HepG2 (cell line): ENCODE measurements around the gene SHPK. TPM values are rescaled to one million over a fixed set of nuclear protein-coding genes. Genes with fewer than 3 reads are reported as not detected.

Experiments used
- BCL6 ChIP-seq: IDR thresholded peaks from 2 replicates; pipeline ENCODE4 v1.6.1; 2016; ENCODE audit warnings: missing genetic modification reagents, missing compliant biosample characterization
- BRD4 ChIP-seq: sonication (generic); formaldehyde crosslinking; IDR thresholded peaks from 2 replicates; pipeline ENCODE4 v1.4.0; 2020; ENCODE audit warnings: missing genetic modification reagents
- CERS6 ChIP-seq: sonication (generic); formaldehyde crosslinking; IDR thresholded peaks from 2 replicates; pipeline ENCODE4 v1.5.0; 2020; ENCODE audit warnings: missing genetic modification reagents
- KLF12 ChIP-seq: sonication (generic); formaldehyde crosslinking; IDR thresholded peaks from 2 replicates; pipeline ENCODE4 v1.4.0; 2020; ENCODE audit warnings: missing genetic modification reagents, borderline replicate concordance
- SAFB2 ChIP-seq: sonication (generic); formaldehyde crosslinking; IDR thresholded peaks from 2 replicates; pipeline ENCODE4 v1.5.1; 2020; ENCODE audit warnings: missing genetic modification reagents, low read depth, mild to moderate bottlenecking, borderline replicate concordance
- SP1 ChIP-seq, 2 experiments: fragments of 450-650 bp in 1 of 2; sonication (generic) in 1 of 2; formaldehyde crosslinking in 1 of 2; IDR thresholded peaks; 2 replicates each; pipeline versions ENCODE4 v1.4.0 to v1.6.1; 2016 to 2020; ENCODE audit warnings: missing genetic modification reagents in 1 of 2
- TARDBP ChIP-seq: sonication (generic); formaldehyde crosslinking; IDR thresholded peaks from 2 replicates; pipeline ENCODE4 v1.8.0; 2022; ENCODE audit warnings: mild to moderate bottlenecking, missing genetic modification reagents
- TRAFD1 ChIP-seq: sonication (generic); formaldehyde crosslinking; IDR thresholded peaks from 2 replicates; pipeline ENCODE4 v1.5.1; 2020; ENCODE audit warnings: missing genetic modification reagents, mild to moderate bottlenecking, borderline replicate concordance
- ZBTB7B ChIP-seq: sonication (generic); formaldehyde crosslinking; IDR thresholded peaks from 2 replicates; pipeline ENCODE4 v1.4.0; 2020; ENCODE audit warnings: missing genetic modification reagents
- ZEB1 ChIP-seq: IDR thresholded peaks from 2 replicates; pipeline ENCODE4 v1.6.1; 2012; ENCODE audit warnings: mild to moderate bottlenecking, low read depth, inconsistent platforms; ENCODE audit not compliant: insufficient replicate concordance
- ZNF138 ChIP-seq: sonication (generic); formaldehyde crosslinking; IDR thresholded peaks from 2 replicates; pipeline ENCODE4 v1.5.0; 2020; ENCODE audit warnings: mild to moderate bottlenecking, low read depth, missing genetic modification reagents
- ZNF652 ChIP-seq: IDR thresholded peaks from 2 replicates; pipeline ENCODE4 v1.6.1; 2016; ENCODE audit warnings: low read depth, borderline replicate concordance
- ZNF720 ChIP-seq: sonication (generic); formaldehyde crosslinking; IDR thresholded peaks from 2 replicates; pipeline ENCODE4 v1.4.0; 2020; ENCODE audit warnings: missing genetic modification reagents
- ZNF782 ChIP-seq: sonication (generic); formaldehyde crosslinking; IDR thresholded peaks from 2 replicates; pipeline ENCODE4 v1.4.0; 2020; ENCODE audit warnings: missing genetic modification reagents, mild to moderate bottlenecking, borderline replicate concordance
- polyA plus RNA-seq, 8 experiments: library from polyadenylated mRNA; depleted of rRNA in 3 of 8; stranded (reverse) in 7 of 8; unstranded in 1 of 8; fragments of >200 nt; fragmentation: Illumina TruSeq in 4 of 8; extraction: Trizol in 4 of 8; gene quantifications; 2 replicates each; pipeline versions ENCODE4 v1.2.1 to v1.2.3, GENCODE V29; 2011 to 2016; ENCODE audit warnings: low read depth in 4 of 8, missing spikeins in 1 of 8, mixed read lengths in 1 of 8; ENCODE audit not compliant: insufficient read depth in 1 of 8
- total RNA-seq, 5 experiments: library from RNA; depleted of rRNA; stranded (reverse); fragments of >200 nt; fragmentation: Illumina TruSeq; extraction: Trizol; gene quantifications; 2 replicates each; pipeline ENCODE4 v1.2.3, GENCODE V29; 2016; ENCODE audit warnings: low read depth in 1 of 5
- TF ChIP-seq, protein P1 (sequence below): sonication (generic); formaldehyde crosslinking; IDR thresholded peaks from 2 replicates; pipeline ENCODE4 v1.5.0; 2020; ENCODE audit warnings: mild to moderate bottlenecking, missing genetic modification reagents, borderline replicate concordance
- TF ChIP-seq, protein P2 (sequence below): sonication (generic); formaldehyde crosslinking; conservative IDR thresholded peaks from 2 replicates; pipeline ENCODE4 v1.4.0; 2020; ENCODE audit warnings: mild to moderate bottlenecking, missing genetic modification reagents, moderate library complexity
- TF ChIP-seq, protein P3 (sequence below): IDR thresholded peaks from 2 replicates; pipeline ENCODE4 v1.6.1; 2016; ENCODE audit warnings: mild to moderate bottlenecking, missing biosample characterization, missing genetic modification reagents
- TF ChIP-seq, protein P4 (sequence below), 2 experiments: sonication (generic) in 1 of 2; formaldehyde crosslinking in 1 of 2; IDR thresholded peaks; 2 replicates each; pipeline versions ENCODE4 v1.4.0 to v1.6.1; 2018 to 2020; ENCODE audit warnings: missing genetic modification reagents in 2 of 2, borderline replicate concordance in 1 of 2, low read depth in 1 of 2, mild to moderate bottlenecking in 1 of 2, missing biosample characterization in 1 of 2

Gene SHPK
- total and polyA plus RNA-seq, 2 of the 13 experiments (the other 11 are each of a cell fraction or from before 2014, with no cell fraction given) = 16.2 to 30.9 TPM

DNA sequence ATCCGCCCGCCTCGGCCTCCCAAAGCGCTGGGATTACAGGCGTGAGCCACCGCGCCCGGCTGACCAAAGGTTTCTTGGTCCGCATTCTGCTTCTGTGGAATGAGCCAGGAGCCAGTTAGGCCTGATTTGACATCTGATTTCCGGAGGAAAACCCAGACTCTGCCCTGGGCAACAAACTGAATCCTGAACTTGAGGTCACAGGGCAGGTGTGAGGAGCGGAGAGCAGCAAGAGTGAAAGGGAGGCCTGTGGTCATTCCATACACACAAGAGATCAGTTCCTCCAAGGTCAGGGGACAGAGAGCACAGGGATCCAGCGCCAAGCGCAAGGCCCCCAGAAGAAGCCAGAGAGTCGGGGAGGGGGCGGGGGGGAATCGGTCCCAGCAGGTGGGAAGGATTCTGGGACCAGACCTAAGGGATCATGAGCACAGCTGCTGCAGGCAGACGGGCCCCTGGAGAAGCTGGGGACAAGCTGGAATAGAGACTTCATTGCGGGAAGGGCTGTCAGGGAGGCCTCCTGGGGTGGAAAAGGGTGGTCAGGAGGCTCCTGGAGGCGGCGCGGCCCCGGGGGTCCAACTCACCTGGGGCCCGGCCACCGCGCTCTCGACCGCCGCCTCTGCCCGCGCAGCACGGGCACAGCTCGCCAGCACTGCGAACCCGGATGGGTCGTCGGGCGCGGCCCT lies 436 bp downstream of the SHPK start (continued):
- TF ChIP-seq, protein P1, sequence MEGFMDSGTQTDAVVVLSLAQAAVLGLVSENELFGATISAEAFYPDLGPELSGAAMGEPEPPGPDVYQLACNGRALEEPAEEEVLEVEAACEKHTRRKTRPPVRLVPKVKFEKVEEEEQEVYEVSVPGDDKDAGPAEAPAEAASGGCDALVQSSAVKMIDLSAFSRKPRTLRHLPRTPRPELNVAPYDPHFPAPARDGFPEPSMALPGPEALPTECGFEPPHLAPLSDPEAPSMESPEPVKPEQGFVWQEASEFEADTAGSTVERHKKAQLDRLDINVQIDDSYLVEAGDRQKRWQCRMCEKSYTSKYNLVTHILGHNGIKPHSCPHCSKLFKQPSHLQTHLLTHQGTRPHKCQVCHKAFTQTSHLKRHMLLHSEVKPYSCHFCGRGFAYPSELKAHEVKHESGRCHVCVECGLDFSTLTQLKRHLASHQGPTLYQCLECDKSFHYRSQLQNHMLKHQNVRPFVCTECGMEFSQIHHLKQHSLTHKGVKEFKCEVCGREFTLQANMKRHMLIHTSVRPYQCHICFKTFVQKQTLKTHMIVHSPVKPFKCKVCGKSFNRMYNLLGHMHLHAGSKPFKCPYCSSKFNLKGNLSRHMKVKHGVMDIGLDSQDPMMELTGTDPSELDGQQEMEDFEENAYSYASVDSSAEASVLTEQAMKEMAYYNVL (CRISPR knock-in tag) = 0 out of 2 replicates have a peak, but pooled peaks have one; percentile 19
- no peak for TF ChIP-seq ZNF782 (CRISPR knock-in tag)
- TF ChIP-seq ZEB1 = no peak
- TF ChIP-seq KLF12 (CRISPR knock-in tag) = no peak
- TF ChIP-seq, protein P2, sequence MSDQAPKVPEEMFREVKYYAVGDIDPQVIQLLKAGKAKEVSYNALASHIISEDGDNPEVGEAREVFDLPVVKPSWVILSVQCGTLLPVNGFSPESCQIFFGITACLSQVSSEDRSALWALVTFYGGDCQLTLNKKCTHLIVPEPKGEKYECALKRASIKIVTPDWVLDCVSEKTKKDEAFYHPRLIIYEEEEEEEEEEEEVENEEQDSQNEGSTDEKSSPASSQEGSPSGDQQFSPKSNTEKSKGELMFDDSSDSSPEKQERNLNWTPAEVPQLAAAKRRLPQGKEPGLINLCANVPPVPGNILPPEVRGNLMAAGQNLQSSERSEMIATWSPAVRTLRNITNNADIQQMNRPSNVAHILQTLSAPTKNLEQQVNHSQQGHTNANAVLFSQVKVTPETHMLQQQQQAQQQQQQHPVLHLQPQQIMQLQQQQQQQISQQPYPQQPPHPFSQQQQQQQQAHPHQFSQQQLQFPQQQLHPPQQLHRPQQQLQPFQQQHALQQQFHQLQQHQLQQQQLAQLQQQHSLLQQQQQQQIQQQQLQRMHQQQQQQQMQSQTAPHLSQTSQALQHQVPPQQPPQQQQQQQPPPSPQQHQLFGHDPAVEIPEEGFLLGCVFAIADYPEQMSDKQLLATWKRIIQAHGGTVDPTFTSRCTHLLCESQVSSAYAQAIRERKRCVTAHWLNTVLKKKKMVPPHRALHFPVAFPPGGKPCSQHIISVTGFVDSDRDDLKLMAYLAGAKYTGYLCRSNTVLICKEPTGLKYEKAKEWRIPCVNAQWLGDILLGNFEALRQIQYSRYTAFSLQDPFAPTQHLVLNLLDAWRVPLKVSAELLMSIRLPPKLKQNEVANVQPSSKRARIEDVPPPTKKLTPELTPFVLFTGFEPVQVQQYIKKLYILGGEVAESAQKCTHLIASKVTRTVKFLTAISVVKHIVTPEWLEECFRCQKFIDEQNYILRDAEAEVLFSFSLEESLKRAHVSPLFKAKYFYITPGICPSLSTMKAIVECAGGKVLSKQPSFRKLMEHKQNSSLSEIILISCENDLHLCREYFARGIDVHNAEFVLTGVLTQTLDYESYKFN = peak; percentile 46
- no peak for TF ChIP-seq SP1 (IDR thresholded peaks at IDR 0.05)
- no peak for TF ChIP-seq SP1 (CRISPR knock-in tag; IDR thresholded peaks at IDR 0.05)
- no peak for TF ChIP-seq ZNF652 (CRISPR knock-in tag)
- TF ChIP-seq TARDBP (CRISPR knock-in tag) = peak; percentile 57
- no peak; the same call in 1 of the 2 replicates for TF ChIP-seq ZBTB7B (CRISPR knock-in tag)
- TF ChIP-seq, protein P3, sequence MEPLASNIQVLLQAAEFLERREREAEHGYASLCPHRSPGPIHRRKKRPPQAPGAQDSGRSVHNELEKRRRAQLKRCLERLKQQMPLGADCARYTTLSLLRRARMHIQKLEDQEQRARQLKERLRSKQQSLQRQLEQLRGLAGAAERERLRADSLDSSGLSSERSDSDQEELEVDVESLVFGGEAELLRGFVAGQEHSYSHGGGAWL (CRISPR knock-in tag) = no peak
- no peak for TF ChIP-seq ZNF720 (CRISPR knock-in tag)
- TF ChIP-seq BRD4 = no peak; the same call in 1 of the 2 replicates
- no peak for TF ChIP-seq SAFB2
- no peak for TF ChIP-seq CERS6 (CRISPR knock-in tag)
- TF ChIP-seq, protein P4, sequence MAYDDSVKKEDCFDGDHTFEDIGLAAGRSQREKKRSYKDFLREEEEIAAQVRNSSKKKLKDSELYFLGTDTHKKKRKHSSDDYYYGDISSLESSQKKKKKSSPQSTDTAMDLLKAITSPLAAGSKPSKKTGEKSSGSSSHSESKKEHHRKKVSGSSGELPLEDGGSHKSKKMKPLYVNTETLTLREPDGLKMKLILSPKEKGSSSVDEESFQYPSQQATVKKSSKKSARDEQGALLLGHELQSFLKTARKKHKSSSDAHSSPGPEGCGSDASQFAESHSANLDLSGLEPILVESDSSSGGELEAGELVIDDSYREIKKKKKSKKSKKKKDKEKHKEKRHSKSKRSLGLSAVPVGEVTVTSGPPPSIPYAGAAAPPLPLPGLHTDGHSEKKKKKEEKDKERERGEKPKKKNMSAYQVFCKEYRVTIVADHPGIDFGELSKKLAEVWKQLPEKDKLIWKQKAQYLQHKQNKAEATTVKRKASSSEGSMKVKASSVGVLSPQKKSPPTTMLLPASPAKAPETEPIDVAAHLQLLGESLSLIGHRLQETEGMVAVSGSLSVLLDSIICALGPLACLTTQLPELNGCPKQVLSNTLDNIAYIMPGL (CRISPR knock-in tag; IDR thresholded peaks at IDR 0.05; ENCODE audit: borderline replicate concordance in 1 of 2, low read depth in 1 of 2) = no peak; a peak in 1 of 4 replicates
- TF ChIP-seq TRAFD1 = no peak
- no peak for TF ChIP-seq ZNF138 (CRISPR knock-in tag)
- peak; percentile 45; the same call in 1 of the 2 replicates for TF ChIP-seq BCL6
